KMS-11 (cell line): ENCODE data around the gene NRROS.
A peak's percentile ranks its signal among the peaks of the same experiment; 100 is the strongest.

Experiments
- H2AFZ ChIP-seq: fragments of 200-600 bp; sonication (generic); 2 replicates; pipeline ENCODE4 v1.6.1; 2016; ENCODE audit warnings: antibody characterized with exemption, mixed run types, low read depth
- H3K27ac ChIP-seq: fragments of 200-600 bp; sonication (generic); 2 replicates; pipeline ENCODE4 v1.6.1; 2016; ENCODE audit warnings: mild to moderate bottlenecking, mixed run types
- H3K27me3 ChIP-seq: fragments of 200-600 bp; sonication (generic); 2 replicates; pipeline ENCODE4 v1.6.1; 2017; ENCODE audit warnings: mild to moderate bottlenecking, low read depth, mixed run types, moderate library complexity; ENCODE audit not compliant: insufficient read depth
- H3K36me3 ChIP-seq: fragments of 200-600 bp; sonication (generic); 2 replicates; pipeline ENCODE4 v1.6.1; 2017; ENCODE audit warnings: mild to moderate bottlenecking, mixed run types; ENCODE audit not compliant: insufficient read depth
- H3K4me1 ChIP-seq: fragments of 200-600 bp; sonication (generic); 2 replicates; pipeline ENCODE4 v1.6.1; 2016; ENCODE audit warnings: mild to moderate bottlenecking, low read depth, mixed run types; ENCODE audit not compliant: poor library complexity, severe bottlenecking
- H3K4me2 ChIP-seq: fragments of 200-600 bp; sonication (generic); 2 replicates; pipeline ENCODE4 v1.7.0; 2016; ENCODE audit warnings: mild to moderate bottlenecking, mixed run types
- H3K4me3 ChIP-seq: fragments of 200-600 bp; sonication (generic); IDR thresholded peaks from 2 replicates; pipeline ENCODE4 v1.6.1; 2017; ENCODE audit warnings: low read depth, low read length, mixed read lengths; ENCODE audit not compliant: insufficient read depth
- H3K79me2 ChIP-seq: fragments of 200-600 bp; sonication (generic); 2 replicates; pipeline ENCODE4 v1.6.1; 2016; ENCODE audit warnings: low read depth, mixed run types; ENCODE audit not compliant: insufficient read depth
- H3K9ac ChIP-seq: fragments of 200-600 bp; sonication (generic); 2 replicates; pipeline ENCODE4 v1.6.1; 2016; ENCODE audit warnings: mild to moderate bottlenecking, mixed run types
- H4K20me1 ChIP-seq: fragments of 200-600 bp; sonication (generic); 2 replicates; pipeline ENCODE4 v1.6.1; 2016; ENCODE audit warnings: mild to moderate bottlenecking, mixed run types; ENCODE audit not compliant: insufficient read depth
- TF ChIP-seq, protein P1 (sequence below): fragments of 200-600 bp; sonication (generic); conservative IDR thresholded peaks from 2 replicates; pipeline ENCODE4 v1.6.1; 2017; ENCODE audit warnings: low read depth, mild to moderate bottlenecking, antibody characterized with exemption, low read length, moderate library complexity, mixed read lengths

The NRROS gene

GRCh38 chr3:196638861-196639482 lies 522 bp upstream of the NRROS start:
- TF ChIP-seq, protein P1, sequence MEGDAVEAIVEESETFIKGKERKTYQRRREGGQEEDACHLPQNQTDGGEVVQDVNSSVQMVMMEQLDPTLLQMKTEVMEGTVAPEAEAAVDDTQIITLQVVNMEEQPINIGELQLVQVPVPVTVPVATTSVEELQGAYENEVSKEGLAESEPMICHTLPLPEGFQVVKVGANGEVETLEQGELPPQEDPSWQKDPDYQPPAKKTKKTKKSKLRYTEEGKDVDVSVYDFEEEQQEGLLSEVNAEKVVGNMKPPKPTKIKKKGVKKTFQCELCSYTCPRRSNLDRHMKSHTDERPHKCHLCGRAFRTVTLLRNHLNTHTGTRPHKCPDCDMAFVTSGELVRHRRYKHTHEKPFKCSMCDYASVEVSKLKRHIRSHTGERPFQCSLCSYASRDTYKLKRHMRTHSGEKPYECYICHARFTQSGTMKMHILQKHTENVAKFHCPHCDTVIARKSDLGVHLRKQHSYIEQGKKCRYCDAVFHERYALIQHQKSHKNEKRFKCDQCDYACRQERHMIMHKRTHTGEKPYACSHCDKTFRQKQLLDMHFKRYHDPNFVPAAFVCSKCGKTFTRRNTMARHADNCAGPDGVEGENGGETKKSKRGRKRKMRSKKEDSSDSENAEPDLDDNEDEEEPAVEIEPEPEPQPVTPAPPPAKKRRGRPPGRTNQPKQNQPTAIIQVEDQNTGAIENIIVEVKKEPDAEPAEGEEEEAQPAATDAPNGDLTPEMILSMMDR = no peak
- peak overlapping the region; percentile 65 for H3K4me2 ChIP-seq
- H3K4me3 ChIP-seq = no peak overlapping the region
- peaks cover 20% of the 10 kb centered on the region for H3K4me1 ChIP-seq
- H2AFZ ChIP-seq = peak overlapping the region; percentile 93
- no peaks in the 10 kb centered on the region for H3K27me3 ChIP-seq
- peak overlapping the region; percentile 93 for H3K9ac ChIP-seq
- H3K27ac ChIP-seq = peak overlapping the region; percentile 70
- no peaks in the 10 kb centered on the region for H4K20me1 ChIP-seq
- H3K79me2 ChIP-seq = peaks cover 19% of the 10 kb centered on the region; the same call in 1 of the 2 replicates
- no peaks in the 10 kb centered on the region for H3K36me3 ChIP-seq

GRCh38 chr3:196640297-196641018 lies 964 bp downstream of the NRROS start:
- Histone ChIP-seq H3K4me2 (peak overlapping the region; percentile 65), H3K4me1 (peaks cover 17% of the 10 kb centered on the region), H4K20me1 (no peaks in the 10 kb centered on the region), H3K27ac (peak overlapping the region; percentile 70; the same call in 1 of the 2 replicates), H3K27me3 (no peaks in the 10 kb centered on the region), H3K4me3 (peak overlapping the region; percentile 66), H3K9ac (peak overlapping the region; percentile 93; the same call in 1 of the 2 replicates), H3K79me2 (peaks cover 24% of the 10 kb centered on the region; the same call in 1 of the 2 replicates), H3K36me3 (no peaks in the 10 kb centered on the region), H2AFZ (peak overlapping the region; percentile 93; the same call in 1 of the 2 replicates)
- TF ChIP-seq, protein P1 = no peak

DNA sequence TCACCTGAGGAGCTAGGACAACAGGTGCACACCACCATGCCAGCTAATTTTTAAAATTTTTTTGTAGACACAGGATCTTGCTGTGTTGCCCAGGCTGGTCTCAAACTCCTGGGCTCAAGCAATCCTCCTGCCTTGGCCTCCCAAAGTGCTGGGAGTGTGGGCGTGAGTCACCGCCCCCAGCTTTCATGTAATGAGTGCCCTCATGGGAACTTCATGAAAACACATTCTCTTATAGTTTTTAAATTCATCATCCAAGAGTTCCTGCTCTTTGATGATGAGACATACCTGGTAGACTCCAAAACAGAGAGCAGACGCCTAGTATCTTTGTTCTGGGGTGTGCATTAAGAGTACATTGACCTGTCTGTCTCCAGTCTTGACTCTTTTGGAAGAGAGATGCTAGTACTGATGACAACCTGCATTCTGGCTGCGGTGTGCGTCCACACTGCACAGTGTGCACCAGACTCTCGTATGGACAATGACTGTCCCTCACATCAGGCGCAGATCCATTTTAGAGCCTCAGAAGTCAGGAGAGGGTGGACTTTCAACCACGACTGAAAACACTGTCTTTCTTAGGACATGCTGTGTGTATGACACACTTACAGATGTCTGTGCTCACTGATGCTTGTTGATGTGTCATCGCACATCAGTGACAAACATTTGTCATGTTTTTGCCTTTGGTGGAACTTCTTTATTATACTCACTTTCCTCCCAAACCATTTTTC lies 2.0 kb downstream of the NRROS start:
- Histone ChIP-seq H3K27ac (no peak overlapping the region), H3K36me3 (no peaks in the 10 kb centered on the region), H3K27me3 (no peaks in the 10 kb centered on the region), H3K4me2 (no peak overlapping the region), H2AFZ (no peak overlapping the region), H3K79me2 (peaks cover 24% of the 10 kb centered on the region; the same call in 1 of the 2 replicates), H4K20me1 (no peaks in the 10 kb centered on the region), H3K9ac (no peak overlapping the region), H3K4me1 (peaks cover 17% of the 10 kb centered on the region), H3K4me3 (no peak overlapping the region)
- TF ChIP-seq, protein P1 = no peak

GRCh38 chr3:196642434-196642833 lies 2.9 kb downstream of the NRROS start:
- H3K79me2 ChIP-seq = peaks cover 24% of the 10 kb centered on the region; the same call in 1 of the 2 replicates
- no peaks in the 10 kb centered on the region for H3K36me3 ChIP-seq
- H3K4me1 ChIP-seq = peaks cover 17% of the 10 kb centered on the region
- no peak overlapping the region for H3K4me3 ChIP-seq
- H2AFZ ChIP-seq = no peak overlapping the region
- H4K20me1 ChIP-seq = no peaks in the 10 kb centered on the region
- TF ChIP-seq, protein P1 = no peak
- H3K27ac ChIP-seq = no peak overlapping the region
- H3K27me3 ChIP-seq = no peaks in the 10 kb centered on the region
- no peak overlapping the region for H3K4me2 ChIP-seq
- H3K9ac ChIP-seq = no peak overlapping the region
